PFSK-1 (cell line): ENCODE measurements around the gene RBKS.
A peak's percentile ranks its signal among the peaks of the same experiment; 100 is the strongest.

Experiments used
- FOXP2 ChIP-seq: optimal IDR thresholded peaks from 2 replicates; pipeline ENCODE3; 2011; ENCODE audit warnings: borderline replicate concordance, control low read depth, inconsistent platforms; ENCODE audit not compliant: insufficient read depth; ENCODE audit errors: extremely low read length, extremely low read depth
- POLR2AphosphoS5 ChIP-seq: IDR thresholded peaks from 2 replicates; pipeline ENCODE4 v1.6.1; 2012; ENCODE audit warnings: low read depth, mild to moderate bottlenecking, control low read depth, low read length, moderate library complexity
- REST ChIP-seq, 2 experiments: IDR thresholded peaks; 2 replicates each; pipeline versions ENCODE4 v1.6.1 to v1.8.0; 2011 to 2012; ENCODE audit warnings: low read depth in 2 of 2, low read length in 2 of 2, control low read depth in 1 of 2, inconsistent platforms in 1 of 2, mild to moderate bottlenecking in 1 of 2, moderate library complexity in 1 of 2; ENCODE audit not compliant: insufficient read depth in 1 of 2
- SIN3A ChIP-seq: IDR thresholded peaks from 2 replicates; pipeline ENCODE4 v1.6.1; 2012; ENCODE audit warnings: mild to moderate bottlenecking, low read length, moderate library complexity, borderline replicate concordance; ENCODE audit not compliant: insufficient read depth
- TAF1 ChIP-seq: IDR thresholded peaks from 2 replicates; pipeline ENCODE4 v1.6.1; 2012; ENCODE audit warnings: low read length, control low read depth, borderline replicate concordance; ENCODE audit not compliant: insufficient read depth

RBKS gene

GRCh38 chr2:27776097-27776496, 114.1 kb downstream of the RBKS start:
- TF ChIP-seq TAF1 (no peak), SIN3A (no peak), REST (IDR thresholded peaks at IDR 0.05; ENCODE audit: insufficient read depth in 1 of 2, low read depth in 2 of 2, low read length in 2 of 2) (no peak), POLR2AphosphoS5 (no peak), FOXP2 (no peak)

GRCh38 chr2:27773959-27774358, 116.2 kb downstream of the RBKS start:
- TF ChIP-seq TAF1, result no peak
- no peak for TF ChIP-seq REST (IDR thresholded peaks at IDR 0.05; ENCODE audit: insufficient read depth in 1 of 2, low read depth in 2 of 2, low read length in 2 of 2)
- no peak for TF ChIP-seq POLR2AphosphoS5
- no peak for TF ChIP-seq FOXP2
- no peak for TF ChIP-seq SIN3A

GRCh38 chr2:27772804-27773203, 117.4 kb downstream of the RBKS start:
- no peak for TF ChIP-seq SIN3A
- TF ChIP-seq TAF1, result no peak

DNA sequence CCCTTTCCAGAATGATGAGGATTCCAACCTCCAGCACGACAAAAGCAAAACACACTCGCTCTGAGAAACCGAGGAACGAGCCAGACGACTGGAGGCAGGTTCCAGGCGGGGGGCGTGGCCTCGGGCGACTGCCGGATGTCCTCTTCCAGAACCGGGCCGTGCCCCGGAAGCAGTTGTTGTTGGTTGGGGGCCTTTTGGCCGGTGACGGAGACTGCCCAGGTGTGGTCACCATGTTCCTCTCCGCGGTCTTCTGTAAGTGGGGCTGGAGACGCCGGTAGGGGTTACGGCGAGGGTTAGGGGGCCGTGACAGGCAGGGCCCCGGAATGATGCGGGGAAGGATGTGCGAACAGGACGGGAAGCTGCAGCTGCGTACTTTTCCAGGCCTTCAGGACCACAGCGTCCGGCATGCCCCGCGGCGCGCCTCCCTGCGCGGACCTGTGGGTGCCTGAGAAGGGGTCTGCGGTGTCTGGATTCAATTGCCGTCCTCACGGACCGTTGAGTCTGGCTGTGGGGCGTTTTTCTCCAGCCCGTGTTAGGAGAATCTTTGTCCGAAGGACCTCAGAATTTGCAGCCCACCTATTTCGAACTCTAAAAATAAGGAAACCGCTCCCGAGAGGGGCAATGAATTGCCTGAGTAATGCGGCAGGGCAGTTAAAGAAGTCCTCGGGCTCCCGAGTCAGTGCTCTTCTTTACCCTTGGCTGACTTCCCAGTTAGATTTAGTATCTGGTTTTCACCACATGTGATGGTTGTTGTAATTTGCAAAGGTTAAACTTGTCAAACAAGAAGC, 118.4 kb downstream of the RBKS start, which contains the start of gene MRPL33:
Gene MRPL33 (plus strand): TSS at position 172 of the 788 bp plus-strand sequence. CDS start 59 bp downstream, at position 231.
- TF ChIP-seq FOXP2, result peak; percentile 53
- peak; percentile 67; the same call in 1 of the 2 replicates for TF ChIP-seq TAF1
- no peak for TF ChIP-seq SIN3A
- peak; percentile 89 for TF ChIP-seq POLR2AphosphoS5
- 0 out of 4 replicates have a peak, but pooled peaks of 1 of the 2 experiments have one; percentile 20 for TF ChIP-seq REST (IDR thresholded peaks at IDR 0.05; ENCODE audit: insufficient read depth in 1 of 2, low read depth in 2 of 2, low read length in 2 of 2)

DNA sequence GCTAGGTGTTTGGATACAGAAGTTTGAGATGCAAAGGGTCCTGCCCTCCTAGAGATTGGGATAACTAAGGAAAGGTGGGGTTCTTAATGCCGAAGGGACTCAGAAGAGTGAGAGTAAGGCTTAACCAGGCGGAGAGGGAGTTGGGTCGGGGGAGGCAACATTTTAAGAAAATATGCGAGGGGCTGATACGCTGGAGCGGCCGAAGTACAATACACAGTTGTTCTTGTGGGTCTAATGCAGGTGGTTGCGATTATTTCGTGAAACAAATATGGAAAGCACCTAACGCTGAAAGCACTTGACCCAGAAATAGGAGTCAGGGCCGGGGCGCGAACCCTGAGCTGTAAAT, 119.0 kb downstream of the RBKS start:
- TF ChIP-seq SIN3A (no peak), TAF1 (no peak), FOXP2 (no peak), REST (IDR thresholded peaks at IDR 0.05; ENCODE audit: insufficient read depth in 1 of 2, low read depth in 2 of 2, low read length in 2 of 2) (no peak), POLR2AphosphoS5 (no peak)
